HEK293T (cell line): ENCODE measurements around the gene USP32.

ENCODE experiments used
- FOXA1 ChIP-seq: fragments of 450-650 bp; IDR thresholded peaks from 2 replicates; pipeline ENCODE4 v1.6.1; 2016; ENCODE audit warnings: mild to moderate bottlenecking
- FOXK2 ChIP-seq: fragments of 450-650 bp; IDR thresholded peaks from 2 replicates; pipeline ENCODE4 v1.6.1; 2016; ENCODE audit warnings: mild to moderate bottlenecking
- HDGF ChIP-seq: fragments of 450-650 bp; IDR thresholded peaks from 2 replicates; pipeline ENCODE4 v1.6.1; 2017; ENCODE audit warnings: antibody characterized with exemption, borderline replicate concordance
- SP1 ChIP-seq: fragments of 450-650 bp; IDR thresholded peaks from 2 replicates; pipeline ENCODE4 v1.6.1; 2017

GRCh38 chr17:60352071-60352470 lies 39.9 kb downstream of the USP32 start:
- TF ChIP-seq SP1 (no peak), FOXA1 (no peak), HDGF (no peak), FOXK2 (no peak)
